CD4-positive, alpha-beta T cell treated with Interleukin-17A for 4 hours (primary cell): ENCODE measurements around the gene STUB1.

Experiments used
- DNase-seq: peaks from one replicate; pipeline ENCODE4 v3.0.0-alpha.2; 2020; ENCODE audit warnings: mixed read lengths

Gene STUB1

DNA sequence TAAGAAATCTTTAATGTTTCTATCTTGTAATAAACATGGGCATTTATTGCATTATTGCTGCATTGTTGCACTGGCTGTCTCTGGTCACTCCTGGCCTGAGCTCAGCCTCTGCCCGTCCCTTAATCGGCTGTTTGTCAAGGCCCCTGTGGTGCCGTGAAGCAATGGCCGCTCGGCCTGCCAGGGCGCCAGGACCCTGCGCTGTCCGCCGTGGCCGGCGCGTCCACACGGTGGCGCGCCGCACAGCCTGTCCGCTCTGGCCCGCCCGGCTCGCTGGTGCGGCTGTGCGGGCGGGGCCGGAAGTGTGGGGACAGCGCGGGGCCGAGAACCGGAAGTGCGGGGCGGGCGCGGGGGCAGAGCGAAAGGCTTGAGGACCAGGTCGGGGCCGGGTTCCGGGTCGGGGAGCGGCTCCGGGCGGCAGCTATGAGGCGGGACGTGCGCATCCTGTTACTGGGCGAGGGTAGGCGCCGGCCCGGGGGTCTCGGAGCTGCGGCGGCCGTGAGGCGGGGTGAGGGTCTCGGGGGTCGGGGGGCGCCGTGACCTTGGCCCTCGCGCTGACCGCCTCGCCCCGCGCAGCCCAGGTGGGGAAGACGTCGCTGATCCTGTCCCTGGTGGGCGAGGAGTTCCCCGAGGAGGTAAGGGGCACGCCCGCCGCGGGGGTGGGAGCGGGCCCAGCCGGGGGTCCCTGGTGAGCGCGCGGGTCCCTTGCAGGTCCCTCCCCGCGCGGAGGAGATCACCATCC, 12.3 kb upstream of the STUB1 start, which contains the start of gene RHOT2:
RHOT2 (plus strand) TSS at position 353 of the 739 bp plus-strand sequence; CDS start at position 421, 68 bp downstream.
- DNase-seq: peak; percentile 95

DNA sequence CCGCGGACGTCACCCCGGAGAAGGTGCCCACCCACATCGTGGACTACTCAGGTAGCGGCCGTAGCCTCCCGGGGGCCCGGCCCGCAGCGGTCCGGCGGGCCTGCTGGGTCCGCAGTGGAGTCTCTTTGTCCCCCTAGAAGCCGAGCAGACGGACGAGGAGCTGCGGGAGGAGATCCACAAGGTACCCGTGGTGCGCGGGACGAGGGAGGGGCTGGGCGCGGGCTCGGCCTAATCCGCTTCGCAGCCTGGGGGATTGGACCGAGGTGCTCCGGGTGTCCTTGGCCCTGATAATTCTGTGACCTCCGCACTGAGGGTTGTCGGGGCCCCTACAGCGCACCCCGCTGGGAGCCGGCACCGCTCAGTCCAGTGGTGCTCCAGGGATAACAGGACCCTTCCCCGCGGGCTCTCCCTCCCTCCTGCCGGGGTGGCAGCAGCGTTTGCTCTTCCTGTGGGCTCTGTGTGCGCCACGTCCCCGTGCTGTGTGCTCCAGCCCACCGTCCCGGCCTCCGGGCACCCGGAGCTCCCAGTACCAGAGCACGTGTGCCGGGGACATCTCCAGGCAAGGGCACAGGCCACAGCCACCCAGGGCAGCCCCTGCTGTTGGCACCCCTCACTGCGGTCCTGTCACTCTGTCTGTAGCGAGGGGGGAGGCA, 11.6 kb upstream of the STUB1 start:
- no peak for DNase-seq

DNA sequence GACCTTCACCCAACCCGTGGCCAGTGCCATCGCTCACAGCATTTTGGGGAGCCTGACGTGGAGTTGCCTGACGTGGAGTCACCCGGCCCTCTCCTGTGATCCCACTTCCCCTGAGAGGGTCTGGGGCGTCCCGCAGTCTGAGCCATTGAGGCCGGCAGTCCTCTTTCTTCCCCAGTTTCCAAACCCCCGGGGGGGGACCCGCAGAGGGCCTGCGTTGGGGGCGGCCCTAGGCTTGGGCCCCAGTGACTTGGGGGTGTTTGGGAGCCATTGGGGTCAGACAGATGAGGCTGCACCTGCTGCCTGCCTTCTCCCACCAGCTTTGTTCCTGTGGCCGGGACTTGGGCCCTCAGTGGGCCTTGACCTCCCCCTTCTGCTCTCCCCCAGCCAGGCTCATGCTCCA, 10.5 kb upstream of the STUB1 start:
- DNase-seq: no peak

DNA sequence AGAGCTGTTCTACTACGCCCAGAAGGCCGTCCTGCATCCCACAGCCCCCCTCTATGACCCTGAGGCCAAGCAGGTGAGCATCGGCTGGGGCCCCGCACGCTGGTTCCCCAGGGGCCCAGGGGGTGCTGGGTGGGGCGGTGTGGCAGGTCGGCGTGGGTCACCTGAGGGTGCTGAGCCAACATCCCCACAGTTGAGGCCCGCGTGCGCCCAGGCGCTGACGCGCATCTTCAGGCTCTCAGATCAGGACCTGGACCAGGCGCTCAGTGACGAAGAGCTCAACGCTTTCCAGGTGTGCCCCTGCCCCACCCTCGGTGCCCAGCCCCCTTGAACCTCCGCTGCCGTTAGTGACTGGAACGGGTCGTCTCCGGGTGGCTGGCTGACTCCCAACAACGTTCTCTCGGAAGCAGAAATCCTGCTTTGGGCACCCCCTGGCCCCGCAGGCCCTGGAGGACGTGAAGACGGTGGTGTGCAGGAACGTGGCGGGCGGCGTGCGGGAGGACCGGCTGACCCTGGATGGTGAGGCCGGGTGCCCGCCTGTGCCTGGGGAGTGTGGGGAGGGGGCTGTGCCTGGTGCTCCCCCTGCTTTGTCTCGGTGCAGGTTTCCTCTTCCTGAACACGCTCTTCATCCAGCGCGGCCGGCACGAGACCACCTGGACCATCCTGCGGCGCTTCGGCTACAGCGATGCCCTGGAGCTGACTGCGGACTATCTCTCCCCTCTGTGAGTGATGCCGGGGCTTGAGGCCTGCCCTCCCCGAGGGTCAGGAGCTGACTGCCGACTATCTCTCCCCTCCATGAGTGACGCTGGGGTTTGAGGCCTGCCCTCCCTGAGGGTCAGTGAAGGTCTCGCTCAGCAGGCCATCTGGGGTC, 9.5 kb upstream of the STUB1 start:
- DNase-seq: no peak

DNA sequence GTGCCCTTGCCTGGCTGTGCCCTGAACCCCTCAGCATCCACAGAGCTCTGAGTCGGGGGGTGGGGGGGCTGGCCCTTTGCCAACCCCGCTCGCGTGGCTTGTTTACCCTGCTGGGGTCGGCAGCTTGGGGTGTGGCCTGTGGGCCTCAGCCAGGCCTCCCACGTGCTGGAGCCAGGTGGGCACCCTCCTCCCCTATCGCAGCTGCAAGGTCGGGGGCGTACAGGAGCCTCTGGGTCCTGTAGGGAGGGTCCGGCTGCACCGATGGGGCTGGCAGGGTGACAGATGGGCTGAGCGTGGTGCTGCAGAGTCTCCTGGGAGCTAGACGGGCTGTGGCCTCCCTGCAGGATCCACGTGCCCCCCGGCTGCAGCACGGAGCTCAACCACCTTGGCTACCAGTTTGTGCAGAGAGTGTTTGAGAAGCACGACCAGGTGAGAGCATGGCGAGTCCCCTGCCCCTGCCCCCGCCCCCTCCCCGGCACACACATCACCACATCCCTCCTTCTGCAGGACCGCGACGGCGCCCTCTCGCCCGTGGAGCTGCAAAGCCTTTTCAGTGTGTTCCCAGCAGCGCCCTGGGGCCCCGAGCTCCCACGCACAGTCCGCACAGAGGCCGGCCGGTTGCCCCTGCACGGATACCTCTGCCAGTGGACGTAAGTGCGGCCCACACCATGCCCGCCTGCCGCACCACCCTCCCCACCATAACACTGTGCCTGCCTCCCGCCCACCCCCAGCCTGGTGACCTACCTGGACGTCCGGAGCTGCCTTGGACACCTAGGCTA, 8.7 kb upstream of the STUB1 start:
- no peak for DNase-seq

DNA sequence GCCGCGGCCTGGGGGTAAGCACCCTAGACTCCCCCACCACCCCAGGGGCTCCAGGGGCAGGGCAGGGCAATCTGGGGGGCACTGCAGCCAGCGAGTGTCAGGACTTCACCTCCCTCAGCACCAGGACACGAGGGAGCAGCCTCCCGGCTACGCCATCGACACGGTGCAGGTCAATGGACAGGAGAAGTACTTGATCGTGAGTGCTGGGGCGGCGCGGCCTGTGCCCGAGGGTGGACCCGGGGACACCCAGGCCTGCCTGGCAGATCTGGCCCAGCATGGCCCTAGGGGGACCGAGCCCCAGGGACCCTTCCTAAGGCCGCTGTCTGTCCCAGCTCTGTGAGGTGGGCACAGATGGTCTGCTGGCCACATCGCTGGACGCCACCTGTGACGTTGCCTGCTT, 7.8 kb upstream of the STUB1 start:
- no peak for DNase-seq

DNA sequence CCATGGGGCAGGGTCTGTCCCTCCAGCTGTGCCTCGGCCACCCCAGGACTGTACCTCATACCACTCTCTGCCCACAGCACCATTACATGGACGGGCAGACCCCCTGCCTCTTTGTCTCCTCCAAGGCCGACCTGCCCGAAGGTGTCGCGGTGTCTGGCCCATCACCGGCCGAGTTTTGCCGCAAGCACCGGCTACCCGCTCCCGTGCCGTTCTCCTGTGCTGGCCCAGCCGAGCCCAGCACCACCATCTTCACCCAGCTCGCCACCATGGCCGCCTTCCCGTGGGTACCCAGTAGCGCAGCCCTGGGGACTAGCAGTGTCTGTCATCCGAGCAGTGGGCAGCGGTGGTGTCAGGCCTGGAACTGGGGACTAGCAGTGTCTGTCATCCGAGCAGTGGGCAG, 7.4 kb upstream of the STUB1 start:
- no peak for DNase-seq

DNA sequence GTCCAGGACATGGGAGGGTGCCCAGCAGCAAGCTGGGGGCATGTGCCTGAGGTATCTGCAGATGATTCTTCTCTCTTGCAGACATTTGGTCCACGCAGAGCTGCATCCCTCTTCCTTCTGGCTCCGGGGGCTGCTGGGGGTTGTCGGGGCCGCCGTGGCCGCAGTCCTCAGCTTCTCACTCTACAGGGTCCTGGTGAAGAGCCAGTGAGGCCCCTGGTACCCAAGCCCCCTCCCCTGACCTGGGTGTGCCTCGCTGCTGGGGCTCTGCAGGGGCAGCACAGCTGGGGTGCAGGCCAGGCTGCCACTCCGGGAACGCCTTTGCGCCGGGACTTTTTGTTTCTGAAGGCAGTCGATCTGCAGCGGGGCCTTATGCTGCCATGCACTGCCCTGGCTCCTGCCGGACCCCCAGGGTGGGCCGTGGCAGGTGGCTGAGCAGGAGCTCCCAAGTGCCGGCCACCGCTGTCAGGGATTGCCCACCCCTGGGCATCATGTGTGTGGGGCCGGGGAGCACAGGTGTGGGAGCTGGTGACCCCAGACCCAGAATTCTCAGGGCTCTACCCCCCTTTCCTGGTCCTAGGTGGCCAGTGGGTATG, 6.7 kb upstream of the STUB1 start:
- no peak for DNase-seq

DNA sequence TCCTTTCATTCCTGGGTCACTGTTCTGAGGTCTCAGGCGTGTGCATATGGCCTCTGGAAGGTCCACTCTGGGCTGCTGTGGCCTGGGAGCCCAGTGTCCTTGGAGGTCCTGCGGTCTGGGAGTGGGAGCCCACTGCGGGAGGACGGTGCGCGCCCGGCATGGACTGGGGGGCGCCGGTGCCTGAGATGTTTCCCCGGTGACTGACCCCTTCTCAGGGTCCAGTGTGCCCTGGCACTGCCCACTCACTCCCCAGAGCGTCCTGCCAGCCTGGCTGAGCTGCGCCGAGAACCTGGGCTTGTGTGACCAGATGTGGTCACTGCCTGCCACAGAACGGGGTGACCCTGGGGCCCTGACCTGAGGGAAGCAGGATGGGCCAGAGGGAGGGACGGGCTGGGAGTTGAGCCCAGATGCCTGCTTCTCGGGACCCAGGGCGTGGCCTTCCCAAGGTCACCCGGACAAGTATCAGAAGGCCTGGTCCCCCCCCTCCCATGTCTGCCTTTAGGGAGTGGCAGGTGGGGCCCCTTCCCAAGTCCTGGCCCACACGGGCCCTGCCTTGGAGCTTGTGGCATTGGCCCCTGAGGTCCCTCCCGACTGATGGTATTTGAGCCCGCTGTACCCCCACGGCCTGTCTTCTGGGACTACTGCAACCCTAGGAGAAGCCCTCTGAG, 5.9 kb upstream of the STUB1 start:
- no peak for DNase-seq

DNA sequence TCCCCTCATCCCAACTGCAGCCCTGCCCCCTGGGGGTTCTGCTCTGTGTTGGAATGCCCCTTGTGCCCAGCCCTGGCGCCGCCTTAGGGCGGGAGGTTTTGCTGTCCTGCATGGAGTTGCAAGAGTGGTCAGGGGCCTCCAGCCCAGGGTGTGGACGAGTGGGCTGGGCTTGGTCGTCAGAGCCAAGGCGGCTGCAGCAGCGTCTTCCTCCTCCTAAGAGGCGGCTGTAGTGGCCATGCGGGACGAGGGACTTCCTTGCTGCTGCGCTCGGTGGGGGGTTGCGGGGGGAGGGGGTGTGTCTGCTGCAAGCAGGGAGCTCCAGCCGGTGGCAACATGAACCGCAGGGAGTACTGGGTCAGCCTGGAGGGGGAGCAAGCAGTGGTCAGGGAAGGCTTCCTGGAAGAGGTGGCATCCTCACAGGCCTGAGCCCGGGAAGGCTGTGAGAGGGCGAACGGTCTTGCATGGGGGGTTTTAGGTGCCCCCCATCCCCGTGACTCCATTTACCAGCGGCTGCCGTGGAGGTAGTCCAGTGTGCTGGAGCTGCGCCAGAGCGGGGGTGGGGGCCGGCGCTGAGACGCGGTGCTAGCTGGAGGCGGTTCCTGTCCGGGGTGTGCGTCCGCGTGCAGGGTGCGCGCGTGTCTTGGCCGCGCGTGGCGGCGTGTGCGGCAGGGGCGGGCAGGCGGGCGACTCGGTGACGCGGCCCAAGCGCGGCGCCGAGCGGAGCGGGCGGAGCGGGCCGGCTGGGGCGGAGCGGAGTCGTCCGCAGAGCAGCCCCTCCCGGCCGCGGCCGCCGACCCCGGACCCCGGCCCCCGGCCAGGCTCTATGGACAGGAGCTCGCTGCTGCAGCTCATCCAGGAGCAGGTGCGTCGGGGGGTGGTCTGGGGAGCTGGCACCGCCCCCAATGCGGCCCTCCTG, 5.0 kb upstream of the STUB1 start, which contains the start of gene RHBDL1:
RHBDL1 (plus strand) TSS at position 704 of the 916 bp plus-strand sequence; CDS start at position 824, 120 bp downstream.
- DNase-seq: no peak

DNA sequence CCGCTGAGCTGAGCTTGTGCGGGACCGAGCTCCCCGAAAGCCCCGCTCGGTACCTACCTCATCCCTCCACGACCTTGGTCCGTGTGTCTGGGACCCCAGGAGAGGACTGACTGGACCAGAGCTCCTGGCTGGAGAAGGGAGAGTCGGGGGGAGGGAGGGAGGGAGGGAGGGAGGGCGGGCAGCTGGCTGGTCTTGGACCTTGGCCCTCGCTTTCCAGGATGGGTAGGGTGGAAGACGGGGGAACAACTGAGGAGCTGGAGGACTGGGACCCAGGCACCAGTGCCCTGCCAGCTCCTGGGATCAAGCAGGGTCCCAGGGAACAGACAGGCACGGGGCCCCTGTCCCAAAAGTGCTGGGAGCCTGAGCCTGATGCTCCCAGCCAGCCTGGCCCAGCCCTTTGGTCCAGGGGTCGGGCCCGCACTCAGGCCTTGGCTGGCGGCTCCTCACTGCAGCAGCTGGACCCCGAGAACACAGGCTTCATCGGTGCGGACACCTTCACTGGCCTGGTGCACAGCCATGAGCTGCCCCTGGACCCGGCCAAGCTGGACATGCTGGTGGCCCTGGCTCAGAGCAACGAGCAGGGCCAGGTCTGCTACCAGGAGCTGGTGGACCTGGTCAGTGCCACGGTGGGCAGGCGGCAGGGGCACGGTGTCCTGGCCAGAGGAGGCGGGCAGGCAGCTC, 4.2 kb upstream of the STUB1 start:
- DNase-seq: no peak

DNA sequence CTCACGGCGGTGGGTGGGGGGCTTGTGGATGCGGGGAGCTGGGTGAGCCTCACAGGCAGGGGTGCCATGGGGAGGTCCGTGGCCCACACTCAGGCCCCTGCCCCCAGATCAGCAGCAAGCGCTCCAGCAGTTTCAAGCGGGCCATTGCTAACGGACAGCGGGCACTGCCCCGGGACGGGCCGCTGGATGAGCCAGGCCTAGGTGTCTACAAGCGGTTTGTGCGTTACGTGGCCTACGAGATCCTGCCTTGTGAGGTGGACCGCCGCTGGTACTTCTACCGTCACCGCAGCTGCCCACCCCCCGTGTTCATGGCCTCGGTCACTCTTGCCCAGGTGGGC, 3.7 kb upstream of the STUB1 start:
- DNase-seq: no peak

DNA sequence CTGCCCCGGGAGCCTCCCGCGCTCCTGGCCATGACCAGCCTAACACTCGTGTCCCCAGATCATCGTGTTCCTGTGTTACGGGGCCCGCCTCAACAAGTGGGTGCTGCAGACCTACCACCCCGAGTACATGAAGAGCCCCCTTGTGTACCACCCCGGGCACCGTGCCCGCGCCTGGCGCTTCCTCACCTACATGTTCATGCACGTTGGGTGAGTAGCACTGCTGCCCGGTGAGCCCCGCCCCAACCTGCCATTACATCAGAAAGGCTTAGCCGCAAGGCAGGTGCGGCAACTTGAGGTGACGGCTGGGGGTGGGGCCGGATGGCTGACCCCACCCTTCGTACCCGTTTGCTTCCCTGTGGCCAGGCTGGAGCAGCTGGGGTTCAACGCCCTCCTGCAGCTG, 3.3 kb upstream of the STUB1 start:
- peak; percentile 46 for DNase-seq

DNA sequence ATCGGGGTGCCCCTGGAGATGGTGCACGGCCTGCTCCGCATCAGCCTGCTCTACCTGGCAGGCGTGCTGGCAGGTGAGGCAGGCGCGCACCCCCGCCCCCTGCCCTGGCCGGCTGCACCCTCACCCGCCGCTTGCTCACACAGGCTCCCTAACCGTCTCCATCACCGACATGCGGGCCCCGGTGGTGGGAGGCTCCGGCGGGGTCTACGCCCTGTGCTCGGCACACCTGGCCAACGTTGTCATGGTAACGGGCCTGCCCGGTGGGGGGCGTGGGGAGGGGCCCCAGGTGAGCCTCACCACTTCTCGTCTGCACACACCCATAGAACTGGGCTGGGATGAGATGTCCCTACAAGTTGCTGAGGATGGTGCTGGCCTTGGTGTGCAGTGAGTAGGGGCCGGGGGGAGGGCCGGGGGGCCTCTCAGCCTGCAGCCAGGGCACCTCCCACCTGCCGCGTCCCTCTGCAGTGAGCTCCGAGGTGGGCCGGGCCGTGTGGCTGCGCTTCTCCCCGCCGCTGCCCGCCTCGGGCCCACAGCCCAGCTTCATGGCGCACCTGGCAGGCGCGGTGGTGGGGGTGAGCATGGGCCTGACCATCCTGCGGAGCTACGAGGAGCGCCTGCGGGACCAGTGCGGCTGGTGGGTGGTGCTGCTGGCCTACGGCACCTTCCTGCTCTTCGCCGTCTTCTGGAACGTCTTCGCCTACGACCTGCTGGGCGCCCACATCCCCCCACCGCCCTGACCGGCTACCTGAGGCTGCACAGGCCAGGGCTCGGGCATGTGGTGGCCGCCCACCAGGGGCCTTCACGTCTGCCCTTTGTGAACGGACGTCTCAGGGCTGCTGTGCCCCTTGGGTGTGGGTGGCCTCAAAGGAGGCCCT, 2.7 kb upstream of the STUB1 start:
- no peak for DNase-seq

DNA sequence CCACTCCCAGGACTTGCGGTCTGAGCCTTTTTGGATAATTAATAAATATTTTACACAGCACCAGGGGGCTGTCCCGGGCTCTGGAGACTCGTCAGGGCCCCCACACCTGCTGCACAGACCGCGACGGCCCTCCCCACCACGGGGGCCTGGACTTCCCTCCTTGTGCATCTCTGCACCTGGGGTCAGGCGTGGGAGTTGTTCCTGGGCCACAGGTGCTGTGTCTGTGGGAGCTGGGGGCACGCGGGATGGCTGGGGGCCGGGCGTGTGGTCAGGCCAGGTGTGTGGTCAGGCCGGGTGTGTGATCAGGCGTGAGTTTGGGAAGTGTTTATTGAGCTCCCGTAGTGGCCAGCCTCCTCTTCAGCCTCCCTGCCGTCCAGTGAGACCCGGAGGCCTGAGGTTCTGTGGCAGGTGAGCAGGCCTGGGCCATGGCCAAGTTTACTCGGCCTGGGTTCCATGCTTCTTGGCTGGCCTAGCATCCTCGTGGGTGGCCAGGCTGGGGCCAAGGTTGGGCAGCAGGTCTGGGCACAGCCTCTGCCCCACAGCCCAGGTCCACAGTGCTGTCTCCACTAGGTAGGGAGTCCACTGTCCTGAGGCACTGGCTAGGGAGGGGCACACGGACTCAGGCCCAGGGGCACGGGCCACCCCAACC, 1.9 kb upstream of the STUB1 start:
- no peak for DNase-seq

DNA sequence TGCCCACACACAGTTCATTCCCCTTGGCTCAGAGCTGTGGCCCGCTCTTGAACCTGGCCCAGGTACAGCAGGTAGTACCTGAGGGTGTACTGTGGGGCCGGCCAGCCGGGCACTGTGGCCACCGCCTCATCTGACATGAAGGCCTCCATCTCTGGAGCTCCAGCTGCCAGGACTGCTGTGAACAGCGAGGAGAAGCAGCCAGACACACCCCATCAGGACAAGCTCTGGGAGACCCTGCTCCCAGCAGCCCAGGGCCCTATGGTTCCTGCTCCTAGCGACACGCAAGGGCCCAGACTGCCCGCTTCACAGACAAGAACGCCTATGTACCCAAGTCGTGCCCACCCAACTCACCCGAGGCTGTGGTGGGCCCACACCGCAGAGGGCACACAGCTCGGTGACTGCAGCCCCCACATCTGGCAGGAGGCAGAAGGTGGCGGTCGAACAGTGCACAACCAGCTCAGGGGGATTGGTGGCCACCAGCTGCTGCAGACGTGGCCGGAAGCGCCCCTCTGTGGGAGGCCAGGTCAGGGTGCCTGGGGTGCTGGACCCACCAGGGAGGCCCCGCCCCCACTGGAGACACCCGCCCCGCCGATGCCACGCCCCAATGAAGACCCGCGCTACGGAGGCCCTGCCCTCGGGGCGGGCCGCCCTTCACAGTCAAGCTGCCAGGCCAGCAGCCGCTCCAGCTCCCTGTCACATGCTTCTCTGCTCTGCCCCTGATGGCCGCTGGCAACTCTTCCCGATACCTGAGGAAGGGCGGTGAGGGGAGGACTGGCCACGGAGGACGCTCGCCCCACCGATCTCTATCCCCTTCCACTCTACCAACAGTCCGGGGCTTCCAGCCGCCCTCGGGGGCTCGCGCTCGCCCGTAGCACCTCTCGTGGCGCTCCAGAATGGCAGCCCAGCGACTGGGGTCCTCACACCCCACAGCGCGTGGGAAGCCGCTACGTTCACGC, 1.1 kb upstream of the STUB1 start:
- peak; percentile 64 for DNase-seq

DNA sequence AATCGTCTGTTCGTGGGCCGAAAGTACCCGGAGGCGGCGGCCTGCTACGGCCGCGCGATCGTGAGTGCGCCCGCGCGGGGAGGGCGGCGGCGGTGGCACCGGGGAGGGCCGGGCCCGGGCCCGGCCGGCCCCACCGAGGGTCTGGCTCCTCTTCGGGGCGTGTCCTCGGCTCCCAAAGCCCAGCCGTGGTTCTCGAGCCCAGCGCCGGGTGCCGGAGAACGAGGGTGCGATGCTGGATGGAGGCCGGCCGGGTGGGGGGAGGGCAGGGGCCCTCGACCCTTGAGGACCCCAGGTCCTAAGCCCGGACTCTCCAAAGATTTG, 375 bp downstream of the STUB1 start:
- no peak for DNase-seq
